Lung (tissue), 12 donors: ENCODE measurements around the gene SERPINA10. TPM values are rescaled to one million over a fixed set of nuclear protein-coding genes. Genes with fewer than 3 reads are reported as not detected.
A peak's percentile ranks its signal among the peaks of the same experiment; 100 is the strongest.

Experiments
- ATAC-seq: fragments of 200-7000 bp; cut with Tn5 transposase; one replicate; pipeline ENCODE4 v1.9.1; 2020; ENCODE audit warnings: moderate number of reproducible peaks; ENCODE audit not compliant: insufficient read depth, low FRiP score
- DNase-seq, 3 donors: peaks; one replicate each; pipeline ENCODE4 v3.0.0-alpha.2; 2013 to 2017
- H3K27ac ChIP-seq, 2 donors: one replicate each; pipeline ENCODE4 v1.5.1; 2013; ENCODE audit warnings: mild to moderate bottlenecking in 2 of 2, moderate library complexity in 2 of 2, control low read depth in 1 of 2, inconsistent platforms in 1 of 2, low read depth in 1 of 2, low read length in 1 of 2
- H3K27me3 ChIP-seq, 3 donors: one replicate each; pipeline ENCODE4 v1.5.1; 2013; ENCODE audit warnings: low read length in 2 of 3; ENCODE audit not compliant: control insufficient read depth in 3 of 3, insufficient read depth in 3 of 3
- H3K36me3 ChIP-seq, 4 donors: one replicate each; pipeline ENCODE4 v1.5.1; 2013; ENCODE audit warnings: low read length in 4 of 4, mild to moderate bottlenecking in 1 of 4, moderate library complexity in 1 of 4; ENCODE audit not compliant: control insufficient read depth in 4 of 4, insufficient read depth in 4 of 4
- H3K4me1 ChIP-seq, 5 donors: one replicate each; pipeline ENCODE4 v1.5.1; 2013; ENCODE audit warnings: low read length in 5 of 5, mild to moderate bottlenecking in 2 of 5, moderate library complexity in 1 of 5; ENCODE audit not compliant: control insufficient read depth in 5 of 5, insufficient read depth in 5 of 5
- H3K4me3 ChIP-seq: one replicate; pipeline ENCODE4 v1.5.1; 2013; ENCODE audit warnings: mild to moderate bottlenecking, control low read depth, moderate library complexity
- H3K9ac ChIP-seq, 2 donors: one replicate each; pipeline ENCODE4 v1.5.1; 2013; ENCODE audit warnings: low read length in 2 of 2, control low read depth in 1 of 2; ENCODE audit not compliant: insufficient read depth in 1 of 2
- H3K9me3 ChIP-seq, 4 donors: one replicate each; pipeline ENCODE4 v1.5.1; 2013; ENCODE audit warnings: low read length in 3 of 4, mild to moderate bottlenecking in 1 of 4, moderate library complexity in 1 of 4; ENCODE audit not compliant: control insufficient read depth in 4 of 4, insufficient read depth in 3 of 4
- WGBS, 2 donors: extraction: QIAGEN DNeasy Blood & Tissue Kit; methylation state at CpG; one replicate each; pipeline ENCODE4 v1.1.7; 2013; 5-methylcytosine and 5-hydroxymethylcytosine counted together
- polyA plus RNA-seq, 2 donors: library from polyadenylated mRNA; stranded (reverse); fragments of 200-250 nt; gene quantifications; one replicate each; pipeline ENCODE4 v1.2.1, GENCODE V29; 2013
- total RNA-seq, 2 donors: library from RNA; depleted of rRNA in 1 of 2; stranded (reverse); fragments of >200 nt in 1 of 2; gene quantifications; one replicate each; pipeline ENCODE4 v1.2.1, GENCODE V29; 2014 to 2021
- TF ChIP-seq, protein P1 (sequence below): IDR thresholded peaks from 2 replicates; pipeline ENCODE4 v1.5.1; 2012; ENCODE audit warnings: mild to moderate bottlenecking; ENCODE audit errors: control extremely low read depth, extremely low read depth
- donor health status: control.
- donor health status: control.
- donor health status: Bipolar disorder and iron deficiency.
- donor health status: healthy.
- donor health status: DM: yes; HTN: yes; CAD: no.

SERPINA10 gene
- total and polyA plus RNA-seq, 4 donors = 0.21 TPM; not detected in 3

DNA sequence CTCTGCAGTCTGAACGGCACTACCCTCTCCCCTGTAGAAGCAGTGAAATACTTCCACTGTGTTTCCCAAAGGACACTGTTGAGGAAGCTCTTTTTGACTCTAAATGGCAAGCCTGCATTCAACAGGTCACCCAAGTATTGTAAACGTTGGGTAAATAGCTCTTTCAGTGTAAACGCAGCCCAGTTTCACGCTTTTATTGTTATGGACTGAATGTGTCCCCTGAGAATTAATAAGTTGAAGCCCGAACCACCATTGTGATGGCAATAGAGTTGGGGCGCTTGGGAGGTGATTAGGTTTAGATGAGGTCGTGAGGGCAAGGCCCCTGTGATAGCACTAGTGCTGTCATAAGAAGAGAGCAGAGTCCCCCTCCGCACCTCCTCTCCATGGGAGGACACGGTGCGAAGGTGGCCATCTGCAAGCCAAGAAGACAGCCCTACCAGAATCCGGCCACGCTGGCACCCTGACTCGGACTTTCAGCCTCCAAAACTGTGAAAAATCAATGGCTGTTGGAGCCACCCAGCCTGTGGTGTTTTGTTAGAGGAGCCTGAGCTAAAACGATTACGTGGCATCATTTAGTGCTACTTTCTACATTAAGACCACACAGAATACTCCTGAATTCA is 1.1 kb downstream of the SERPINA10 start:
- H3K9me3 ChIP-seq = no peaks in the 10 kb centered on the region
- TF ChIP-seq, protein P1, sequence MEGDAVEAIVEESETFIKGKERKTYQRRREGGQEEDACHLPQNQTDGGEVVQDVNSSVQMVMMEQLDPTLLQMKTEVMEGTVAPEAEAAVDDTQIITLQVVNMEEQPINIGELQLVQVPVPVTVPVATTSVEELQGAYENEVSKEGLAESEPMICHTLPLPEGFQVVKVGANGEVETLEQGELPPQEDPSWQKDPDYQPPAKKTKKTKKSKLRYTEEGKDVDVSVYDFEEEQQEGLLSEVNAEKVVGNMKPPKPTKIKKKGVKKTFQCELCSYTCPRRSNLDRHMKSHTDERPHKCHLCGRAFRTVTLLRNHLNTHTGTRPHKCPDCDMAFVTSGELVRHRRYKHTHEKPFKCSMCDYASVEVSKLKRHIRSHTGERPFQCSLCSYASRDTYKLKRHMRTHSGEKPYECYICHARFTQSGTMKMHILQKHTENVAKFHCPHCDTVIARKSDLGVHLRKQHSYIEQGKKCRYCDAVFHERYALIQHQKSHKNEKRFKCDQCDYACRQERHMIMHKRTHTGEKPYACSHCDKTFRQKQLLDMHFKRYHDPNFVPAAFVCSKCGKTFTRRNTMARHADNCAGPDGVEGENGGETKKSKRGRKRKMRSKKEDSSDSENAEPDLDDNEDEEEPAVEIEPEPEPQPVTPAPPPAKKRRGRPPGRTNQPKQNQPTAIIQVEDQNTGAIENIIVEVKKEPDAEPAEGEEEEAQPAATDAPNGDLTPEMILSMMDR = no peak
- H3K36me3 ChIP-seq = no peaks in the 10 kb centered on the region
- no peaks in the 10 kb centered on the region for H3K27me3 ChIP-seq
- no peaks in the 10 kb centered on the region for H3K4me1 ChIP-seq
- WGBS, 2 donors = 84 to 85% methylated on average over 15 of the region's 15 CpGs
- no peak overlapping the region for H3K9ac ChIP-seq
- no peak overlapping the region for H3K4me3 ChIP-seq
- DNase-seq (no peak), ATAC-seq (no peak)
- H3K27ac ChIP-seq = no peak overlapping the region

DNA sequence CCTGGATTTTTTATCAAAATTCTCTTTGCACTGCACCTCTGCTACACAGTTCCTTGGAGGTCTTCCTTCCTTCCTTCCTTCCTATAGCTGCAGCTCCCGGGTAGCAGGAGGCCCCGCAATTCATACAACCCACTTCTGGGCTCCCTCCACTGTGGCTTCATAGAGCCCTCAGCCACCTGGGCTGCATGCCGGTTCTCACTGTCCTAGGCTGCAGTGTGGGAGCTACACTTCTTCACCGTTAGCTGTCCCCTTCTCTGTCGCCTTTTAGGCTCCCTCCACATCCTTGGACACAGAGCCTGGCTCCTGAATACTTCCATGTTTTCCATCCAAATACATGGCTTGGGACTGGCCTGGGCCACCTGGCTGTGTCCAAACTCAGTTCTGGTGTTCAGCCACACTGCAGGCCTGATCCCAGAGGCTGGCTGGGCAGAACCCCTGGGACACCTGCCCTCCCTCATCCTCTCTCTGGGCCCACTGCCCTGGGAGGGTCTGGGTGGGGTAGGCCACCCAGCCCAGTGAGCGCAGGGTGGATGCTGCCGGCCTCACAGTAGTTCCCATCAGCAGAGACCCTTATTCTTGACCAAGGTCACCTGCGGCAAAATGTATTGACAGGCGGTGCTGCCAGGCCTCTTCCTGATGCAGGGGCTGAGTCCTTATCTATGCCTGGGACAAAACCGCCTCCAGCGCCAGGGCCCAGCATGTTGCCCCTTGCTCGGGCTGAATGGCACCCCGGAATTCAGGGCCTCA is 1.7 kb downstream of the SERPINA10 start:
- Histone ChIP-seq H3K9ac (no peak overlapping the region), H3K4me1 (no peaks in the 10 kb centered on the region), H3K9me3 (no peaks in the 10 kb centered on the region), H3K4me3 (no peak overlapping the region), H3K27ac (no peak overlapping the region), H3K36me3 (no peaks in the 10 kb centered on the region), H3K27me3 (no peaks in the 10 kb centered on the region)
- DNase-seq (no peak), ATAC-seq (no peak)
- 83 to 90% methylated on average over 13 of the region's 13 CpGs for WGBS, 2 donors
- TF ChIP-seq, protein P1 = no peak

DNA sequence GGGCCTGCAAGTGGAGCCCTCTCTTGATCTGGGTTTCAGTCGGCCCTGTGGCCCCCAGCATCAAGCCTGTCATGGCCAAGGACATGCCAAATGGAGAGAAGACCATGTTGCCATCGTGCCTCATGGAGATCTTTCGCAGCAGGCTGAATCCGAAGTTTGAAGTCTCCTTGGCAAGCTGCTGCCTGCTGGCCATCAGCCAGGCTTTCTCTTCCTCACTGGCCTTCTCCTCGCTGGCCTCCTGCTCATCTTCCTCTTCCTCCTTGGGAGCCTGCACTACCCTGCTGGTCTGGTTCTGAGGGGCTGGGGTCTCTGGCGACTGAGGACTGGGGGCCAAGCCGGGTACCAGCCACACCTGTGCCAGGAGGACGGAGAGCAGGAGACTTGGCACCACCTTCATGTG is 2.9 kb downstream of the SERPINA10 start:
- DNase-seq (peak in 1 of 3 donors; percentile 3), ATAC-seq (no peak)
- no peak overlapping the region for H3K9ac ChIP-seq
- H3K9me3 ChIP-seq = no peaks in the 10 kb centered on the region
- H3K36me3 ChIP-seq = no peaks in the 10 kb centered on the region
- 72 to 81% methylated on average over 8 of the region's 8 CpGs for WGBS, 2 donors
- TF ChIP-seq, protein P1 = no peak
- H3K4me1 ChIP-seq = no peaks in the 10 kb centered on the region
- no peaks in the 10 kb centered on the region for H3K27me3 ChIP-seq
- H3K27ac ChIP-seq = no peak overlapping the region
- no peak overlapping the region for H3K4me3 ChIP-seq
